WTC11 (cell line): ENCODE measurements around the gene ROBO1. TPM values are rescaled to one million over a fixed set of nuclear protein-coding genes. Genes with fewer than 3 reads are reported as not detected.

Experiments
- ATAC-seq: fragments of 200-7000 bp; cut with Tn5 transposase; 2 replicates; pipeline ENCODE4 v1.10.0; 2021; ENCODE audit warnings: mild to moderate bottlenecking, moderate library complexity
- CTCF ChIA-PET: fragments of 300-600 bp; sonication (Branson Sonifier 250); formaldehyde crosslinking; loops from one replicate; lab custom pipeline; 2021; ENCODE audit warnings: antibody characterized with exemption; lab: Charles Lee
- POLR2A ChIA-PET: fragments of 350-600 bp; sonication (Branson Sonifier 250); formaldehyde crosslinking; loops from one replicate; lab custom pipeline; 2021; ENCODE audit warnings: antibody characterized with exemption; lab: Charles Lee
- DNase-seq: peaks from one replicate; pipeline ENCODE4 v3.0.0; 2021; ENCODE audit warnings: low spot score
- H3K27ac Mint-ChIP-seq: 2 replicates; pipeline ENCODE4 v1.8.0; 2021; ENCODE audit warnings: mixed read lengths
- H3K27me3 Mint-ChIP-seq: 2 replicates; pipeline ENCODE4 v1.8.0; 2021; ENCODE audit warnings: low read depth, mild to moderate bottlenecking, moderate library complexity, mixed read lengths
- H3K36me3 Mint-ChIP-seq: 2 replicates; pipeline ENCODE4 v1.8.0; 2021; ENCODE audit warnings: mixed read lengths
- H3K4me1 Mint-ChIP-seq: 2 replicates; pipeline ENCODE4 v1.8.0; 2022; ENCODE audit warnings: mixed read lengths
- H3K4me3 Mint-ChIP-seq: 2 replicates; pipeline ENCODE4 v1.8.0; 2021; ENCODE audit warnings: mild to moderate bottlenecking, moderate library complexity, mixed read lengths
- H3K9me3 Mint-ChIP-seq: 2 replicates; pipeline ENCODE4 v1.8.0; 2021; ENCODE audit warnings: mixed read lengths
- AFF4 ChIP-seq: sonication (generic); formaldehyde crosslinking; IDR thresholded peaks from 2 replicates; pipeline ENCODE4 v1.8.1; 2023; ENCODE audit warnings: mild to moderate bottlenecking, missing genetic modification reagents, borderline replicate concordance
- CREB1 ChIP-seq: sonication (generic); formaldehyde crosslinking; IDR thresholded peaks from 2 replicates; pipeline ENCODE4 v1.8.0; 2023; ENCODE audit warnings: mild to moderate bottlenecking, missing genetic modification reagents
- ELF4 ChIP-seq: sonication (generic); formaldehyde crosslinking; IDR thresholded peaks from 2 replicates; pipeline ENCODE4 v1.8.1; 2022; ENCODE audit warnings: low read depth, mild to moderate bottlenecking, moderate library complexity, missing genetic modification reagents
- ESRRA ChIP-seq: sonication (generic); formaldehyde crosslinking; IDR thresholded peaks from 2 replicates; pipeline ENCODE4 v1.8.1; 2022; ENCODE audit warnings: mild to moderate bottlenecking, missing genetic modification reagents, borderline replicate concordance
- ETV6 ChIP-seq: sonication (generic); formaldehyde crosslinking; IDR thresholded peaks from 2 replicates; pipeline ENCODE4 v1.8.1; 2022; ENCODE audit warnings: mild to moderate bottlenecking, missing genetic modification reagents
- GABPB1 ChIP-seq: sonication (generic); formaldehyde crosslinking; IDR thresholded peaks from 2 replicates; pipeline ENCODE4 v1.8.1; 2023; ENCODE audit warnings: mild to moderate bottlenecking, missing genetic modification reagents
- IRF2 ChIP-seq: sonication (generic); formaldehyde crosslinking; IDR thresholded peaks from 2 replicates; pipeline ENCODE4 v1.8.0; 2022; ENCODE audit warnings: low read depth, missing genetic modification reagents, borderline replicate concordance
- MAX ChIP-seq: sonication (generic); formaldehyde crosslinking; IDR thresholded peaks from 2 replicates; pipeline ENCODE4 v1.8.0; 2022; ENCODE audit warnings: mild to moderate bottlenecking, missing genetic modification reagents
- MLX ChIP-seq: sonication (generic); formaldehyde crosslinking; IDR thresholded peaks from 2 replicates; pipeline ENCODE4 v1.8.1; 2023; ENCODE audit warnings: mild to moderate bottlenecking, missing genetic modification reagents, moderate library complexity
- MYBL2 ChIP-seq: sonication (generic); formaldehyde crosslinking; IDR thresholded peaks from 2 replicates; pipeline ENCODE4 v1.8.1; 2023; ENCODE audit warnings: mild to moderate bottlenecking, moderate library complexity, missing genetic modification reagents
- NFYB ChIP-seq: sonication (generic); formaldehyde crosslinking; conservative IDR thresholded peaks from 2 replicates; pipeline ENCODE4 v1.8.0; 2022; ENCODE audit warnings: low read depth, missing genetic modification reagents
- NR3C1 ChIP-seq: sonication (generic); formaldehyde crosslinking; conservative IDR thresholded peaks from 2 replicates; pipeline ENCODE4 v1.8.1; 2023; ENCODE audit warnings: low read depth, mild to moderate bottlenecking, missing genetic modification reagents
- PREB ChIP-seq: sonication (generic); formaldehyde crosslinking; IDR thresholded peaks from 2 replicates; pipeline ENCODE4 v1.8.1; 2022; ENCODE audit warnings: mild to moderate bottlenecking, missing genetic modification reagents, moderate library complexity, borderline replicate concordance
- SMAD4 ChIP-seq: sonication (generic); formaldehyde crosslinking; IDR thresholded peaks from 2 replicates; pipeline ENCODE4 v1.8.0; 2022; ENCODE audit warnings: mild to moderate bottlenecking, missing genetic modification reagents
- TEAD1 ChIP-seq: sonication (generic); formaldehyde crosslinking; IDR thresholded peaks from 2 replicates; pipeline ENCODE4 v1.8.0; 2022; ENCODE audit warnings: mild to moderate bottlenecking, missing genetic modification reagents
- ZNF219 ChIP-seq: sonication (generic); formaldehyde crosslinking; IDR thresholded peaks from 2 replicates; pipeline ENCODE4 v1.8.0; 2023; ENCODE audit warnings: missing genetic modification reagents, mild to moderate bottlenecking, borderline replicate concordance
- ZNF317 ChIP-seq: sonication (generic); formaldehyde crosslinking; IDR thresholded peaks from 2 replicates; pipeline ENCODE4 v1.8.1; 2023; ENCODE audit warnings: low read depth, mild to moderate bottlenecking, moderate library complexity, missing genetic modification reagents, borderline replicate concordance
- ZSCAN18 ChIP-seq: fragments of 250-450 bp; sonication (Bioruptor Pico); IDR thresholded peaks from 2 replicates; pipeline ENCODE4 v2.1.2; 2022; ENCODE audit warnings: mild to moderate bottlenecking, moderate library complexity
- total RNA-seq: library from RNA; stranded (reverse); gene quantifications from 3 replicates; pipeline ENCODE4 v1.2.3, GENCODE V29; 2021

ROBO1 gene
- total RNA-seq, 1 experiment from 2014 or later = 90.9 TPM

GRCh38 chr3:78839693-78840092 lies 928.1 kb downstream of the ROBO1 start (continued):
- no peak for TF ChIP-seq MYBL2 (CRISPR knock-in tag)
- TF ChIP-seq MAX (CRISPR knock-in tag) = no peak
- no peak for TF ChIP-seq ELF4 (CRISPR knock-in tag)
- no peak for TF ChIP-seq TEAD1 (CRISPR knock-in tag)
- no peak for TF ChIP-seq NR3C1
- TF ChIP-seq ESRRA (CRISPR knock-in tag) = no peak
- no peak for TF ChIP-seq AFF4 (CRISPR knock-in tag)
- no peak for TF ChIP-seq SMAD4 (CRISPR knock-in tag)
- no peak for TF ChIP-seq ZSCAN18 (CRISPR knock-in tag)
- no peak for TF ChIP-seq ZNF317 (CRISPR knock-in tag)

GRCh38 chr3:78838362-78838761 lies 929.4 kb downstream of the ROBO1 start:
- POLR2A ChIA-PET = no interaction called here
- no peaks in the 10 kb centered on the region for H3K27me3 Mint-ChIP-seq

GRCh38 chr3:78834910-78835309 lies 932.9 kb downstream of the ROBO1 start:
- Mint-ChIP-seq H3K9me3 (peaks cover 5% of the 10 kb centered on the region), H3K4me3 (no peak overlapping the region), H3K27me3 (no peaks in the 10 kb centered on the region), H3K27ac (no peak overlapping the region), H3K36me3 (0 out of 2 replicates have a peak, but pooled peaks cover 3% of the 10 kb centered on the region), H3K4me1 (peaks cover 6% of the 10 kb centered on the region)
- CTCF ChIA-PET = no interaction called here
- ATAC-seq = no peak
- POLR2A ChIA-PET = no interaction called here
- TF ChIP-seq ELF4 (CRISPR knock-in tag) (no peak), PREB (CRISPR knock-in tag) (no peak), GABPB1 (no peak)
- DNase-seq = no peak

More at GRCh38 chr3:78838362-78838761, 929.4 kb downstream of the ROBO1 start:
- TF ChIP-seq SMAD4 (CRISPR knock-in tag) (no peak), CREB1 (CRISPR knock-in tag) (no peak), ETV6 (CRISPR knock-in tag) (no peak), ZNF219 (CRISPR knock-in tag) (no peak), MLX (CRISPR knock-in tag) (no peak), IRF2 (no peak), NFYB (CRISPR knock-in tag) (no peak)
- no peak overlapping the region for H3K27ac Mint-ChIP-seq
- CTCF ChIA-PET = no interaction called here
- H3K4me1 Mint-ChIP-seq = peaks cover 6% of the 10 kb centered on the region
- H3K4me3 Mint-ChIP-seq = no peak overlapping the region
- ATAC-seq (no peak), DNase-seq (no peak)
- H3K36me3 Mint-ChIP-seq = no peaks in the 10 kb centered on the region
- H3K9me3 Mint-ChIP-seq = no peaks in the 10 kb centered on the region
